AG04450 (cell line): Measurements from ENCODE around the gene CCDC136. TPM values are rescaled to one million over a fixed set of nuclear protein-coding genes. Genes with fewer than 3 reads are reported as not detected.

Experiments
- CTCF ChIA-PET: fragments of 300-600, 350-600 bp; formaldehyde crosslinking; extraction: SDS; loops from one replicate; lab custom pipeline; 2022; ENCODE audit warnings: antibody characterized with exemption, inconsistent platforms; lab: Charles Lee
- POLR2A ChIA-PET: fragments of 350-600 bp; formaldehyde crosslinking; extraction: SDS; loops from one replicate; lab custom pipeline; 2021; ENCODE audit warnings: antibody characterized with exemption, inconsistent platforms; lab: Yijun Ruan, JAX
- DNase-seq: peaks from one replicate; pipeline ENCODE4 v3.0.0-alpha.2; 2011; ENCODE audit warnings: low read depth, low spot score
- H3K27ac ChIP-seq: one replicate; pipeline ENCODE4 v1.5.1; 2012; ENCODE audit warnings: low read depth, low read length, control low read depth
- H3K27me3 ChIP-seq: one replicate; pipeline ENCODE4 v1.6.0; 2012; ENCODE audit warnings: low read length; ENCODE audit not compliant: control insufficient read depth, insufficient read depth
- H3K4me3 ChIP-seq: 2 replicates; pipeline ENCODE4 v1.5.1; 2011; ENCODE audit warnings: mild to moderate bottlenecking, low read depth, low read length, control low read depth
- H3K9me3 ChIP-seq: 2 replicates; pipeline ENCODE4 v1.5.1; 2012; ENCODE audit warnings: low read length; ENCODE audit not compliant: control insufficient read depth, insufficient read depth
- polyA minus RNA-seq: library from RNA; depleted of rRNA, polyadenylated mRNA; stranded (reverse); fragments of >200 nt; gene quantifications from 2 replicates; pipeline ENCODE4 v1.2.3, GENCODE V29; 2011; rRNA and poly(A)+ RNA removed
- polyA plus RNA-seq: library from polyadenylated mRNA; depleted of rRNA; stranded (reverse); fragments of >200 nt; gene quantifications from 2 replicates; pipeline ENCODE4 v1.2.3, GENCODE V29; 2011; rRNA removed
- TF ChIP-seq, protein P1 (sequence below): IDR thresholded peaks from 2 replicates; pipeline ENCODE4 v1.5.1; 2011; ENCODE audit warnings: low read depth, low read length, control low read depth, inconsistent platforms

CCDC136 gene
- polyA plus RNA-seq (17.8 and 19.7 TPM in 2 replicates), polyA minus RNA-seq (22.0 and 24.5 TPM in 2 replicates)

DNA sequence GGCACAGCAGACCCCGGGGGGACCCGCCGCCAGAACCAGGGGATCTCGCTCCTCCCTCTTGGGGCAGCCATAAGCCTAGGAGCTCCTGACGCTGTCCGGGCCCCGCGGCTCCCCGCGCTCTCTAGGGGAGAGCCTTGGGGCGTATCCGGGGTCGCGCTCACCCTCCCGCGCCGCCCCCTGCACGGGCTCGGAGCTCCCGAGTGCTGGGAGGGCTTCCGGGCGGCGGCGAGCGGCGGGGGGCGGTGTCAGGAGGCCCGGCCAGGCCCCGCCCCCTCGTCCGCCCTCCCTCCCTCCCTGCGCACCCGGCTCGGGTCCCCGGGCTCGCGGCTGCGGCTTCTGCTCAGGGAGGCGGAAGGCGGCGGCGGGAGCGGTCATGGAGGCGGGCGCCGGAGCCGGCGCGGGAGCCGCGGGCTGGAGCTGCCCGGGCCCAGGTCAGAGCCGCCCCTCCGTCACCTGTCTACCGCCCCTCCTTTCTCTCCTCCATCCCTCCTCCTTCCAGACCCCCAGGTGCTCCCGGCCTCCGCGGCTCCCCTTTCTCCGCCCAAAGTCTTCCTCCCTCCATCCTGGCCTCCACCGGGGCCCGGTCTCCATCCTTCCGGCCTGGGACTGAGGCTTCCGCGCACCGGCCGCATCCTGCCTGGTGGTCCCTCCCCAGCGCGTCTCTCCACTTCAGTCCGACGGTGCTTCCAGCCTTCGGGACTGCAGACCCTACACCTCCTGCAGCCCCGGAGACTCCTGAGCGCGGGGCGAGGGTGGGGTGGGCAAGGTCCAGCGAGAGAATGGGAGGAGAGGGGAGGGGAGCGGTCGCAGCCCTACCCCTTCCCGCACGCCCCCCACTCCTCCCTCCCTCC lies at the start of gene CCDC136:
Gene CCDC136 (plus strand): TSS at position 848 of the 851 bp plus-strand sequence. CDS start 444 bp downstream, outside the sequence.
- Histone ChIP-seq H3K27me3 (peaks cover 18% of the 10 kb centered on the region), H3K27ac (no peak within 1 kb of the TSS), H3K4me3 (peak within 1 kb of the TSS; percentile 80), H3K9me3 (no peaks in the 10 kb centered on the region; the same call in 1 of the 2 replicates)
- CTCF ChIA-PET = no interaction called here
- TF ChIP-seq, protein P1, sequence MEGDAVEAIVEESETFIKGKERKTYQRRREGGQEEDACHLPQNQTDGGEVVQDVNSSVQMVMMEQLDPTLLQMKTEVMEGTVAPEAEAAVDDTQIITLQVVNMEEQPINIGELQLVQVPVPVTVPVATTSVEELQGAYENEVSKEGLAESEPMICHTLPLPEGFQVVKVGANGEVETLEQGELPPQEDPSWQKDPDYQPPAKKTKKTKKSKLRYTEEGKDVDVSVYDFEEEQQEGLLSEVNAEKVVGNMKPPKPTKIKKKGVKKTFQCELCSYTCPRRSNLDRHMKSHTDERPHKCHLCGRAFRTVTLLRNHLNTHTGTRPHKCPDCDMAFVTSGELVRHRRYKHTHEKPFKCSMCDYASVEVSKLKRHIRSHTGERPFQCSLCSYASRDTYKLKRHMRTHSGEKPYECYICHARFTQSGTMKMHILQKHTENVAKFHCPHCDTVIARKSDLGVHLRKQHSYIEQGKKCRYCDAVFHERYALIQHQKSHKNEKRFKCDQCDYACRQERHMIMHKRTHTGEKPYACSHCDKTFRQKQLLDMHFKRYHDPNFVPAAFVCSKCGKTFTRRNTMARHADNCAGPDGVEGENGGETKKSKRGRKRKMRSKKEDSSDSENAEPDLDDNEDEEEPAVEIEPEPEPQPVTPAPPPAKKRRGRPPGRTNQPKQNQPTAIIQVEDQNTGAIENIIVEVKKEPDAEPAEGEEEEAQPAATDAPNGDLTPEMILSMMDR = no peak
- no peak for DNase-seq
- POLR2A ChIA-PET = interaction anchor here (1.0 to 1.1 kb wide), 3 partner anchors 20 to 41 kb away, joined by 3 to 16 read pairs (median 3); no protein-coding TSS in a partner anchor

DNA sequence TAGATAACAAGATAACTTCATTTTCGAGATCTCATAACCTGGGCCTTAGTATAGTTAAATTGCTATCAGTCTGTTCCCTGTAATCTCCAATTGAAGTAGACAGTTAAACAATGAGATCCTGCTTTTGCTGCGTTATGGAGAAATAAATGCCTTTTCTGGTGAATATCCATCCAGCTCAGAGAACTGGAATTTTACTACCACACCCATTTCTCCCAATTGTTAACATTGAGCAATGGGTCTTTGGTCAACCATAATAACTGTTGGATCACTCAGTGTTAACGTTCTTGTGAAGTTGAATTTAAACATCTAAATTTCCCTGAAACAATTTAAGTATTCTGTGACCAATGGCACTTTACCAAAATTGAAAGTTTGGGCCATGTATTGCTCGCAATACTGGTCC lies 49.6 kb upstream of the CCDC136 start:
- TF ChIP-seq, protein P1 = no peak
- H3K27me3 ChIP-seq = no peaks in the 10 kb centered on the region
- no peak overlapping the region for H3K27ac ChIP-seq
- ChIA-PET CTCF (no interaction called here), POLR2A (no interaction called here)
- DNase-seq = no peak
- peaks cover 3% of the 10 kb centered on the region; the same call in 1 of the 2 replicates for H3K9me3 ChIP-seq
- peak overlapping the region; percentile 22; the same call in 1 of the 2 replicates for H3K4me3 ChIP-seq

DNA sequence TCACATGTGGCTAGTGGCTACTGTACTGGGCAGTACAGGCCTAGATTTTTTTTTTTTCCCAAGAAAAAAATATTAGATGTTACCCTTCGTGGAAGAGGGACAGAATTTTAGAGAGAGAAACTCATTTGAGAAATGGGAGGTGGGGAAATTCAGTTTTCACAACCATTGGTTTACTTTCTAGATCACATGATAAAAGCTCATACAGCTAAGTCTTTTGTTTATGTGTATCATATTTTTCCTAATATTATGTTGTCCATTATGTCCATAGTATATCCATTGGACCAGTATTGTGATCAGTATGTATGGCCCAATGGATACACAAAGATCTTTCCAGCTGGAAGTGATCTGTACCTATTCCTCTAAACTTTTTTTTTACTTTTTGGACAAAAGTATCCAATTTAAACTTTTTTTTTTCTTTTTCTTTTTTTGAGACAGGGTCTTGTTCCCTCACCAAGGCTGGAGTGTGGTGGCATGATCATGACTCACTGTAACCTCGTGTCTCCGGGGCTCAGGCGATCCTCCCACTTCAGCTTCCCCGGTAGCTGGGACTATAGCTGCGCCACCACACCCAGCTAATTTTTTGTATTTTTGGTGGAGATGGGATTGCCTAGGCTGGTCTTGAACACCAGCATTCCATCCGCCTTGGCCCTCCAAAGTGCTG lies 48.5 kb upstream of the CCDC136 start:
- DNase-seq = no peak
- Histone ChIP-seq H3K27ac (no peak overlapping the region), H3K27me3 (no peaks in the 10 kb centered on the region), H3K9me3 (peaks cover 3% of the 10 kb centered on the region; the same call in 1 of the 2 replicates), H3K4me3 (no peak overlapping the region)
- CTCF ChIA-PET = interaction anchor here (1.0 to 1.1 kb wide), 2 partner anchors 8 to 13 kb away, joined by 3 to 6 read pairs; no protein-coding TSS in a partner anchor
- TF ChIP-seq, protein P1 = no peak
- POLR2A ChIA-PET = interaction anchor here (0.8 to 1.3 kb wide), 2 partner anchors 13 to 88 kb away, joined by 3 read pairs; no protein-coding TSS in a partner anchor

DNA sequence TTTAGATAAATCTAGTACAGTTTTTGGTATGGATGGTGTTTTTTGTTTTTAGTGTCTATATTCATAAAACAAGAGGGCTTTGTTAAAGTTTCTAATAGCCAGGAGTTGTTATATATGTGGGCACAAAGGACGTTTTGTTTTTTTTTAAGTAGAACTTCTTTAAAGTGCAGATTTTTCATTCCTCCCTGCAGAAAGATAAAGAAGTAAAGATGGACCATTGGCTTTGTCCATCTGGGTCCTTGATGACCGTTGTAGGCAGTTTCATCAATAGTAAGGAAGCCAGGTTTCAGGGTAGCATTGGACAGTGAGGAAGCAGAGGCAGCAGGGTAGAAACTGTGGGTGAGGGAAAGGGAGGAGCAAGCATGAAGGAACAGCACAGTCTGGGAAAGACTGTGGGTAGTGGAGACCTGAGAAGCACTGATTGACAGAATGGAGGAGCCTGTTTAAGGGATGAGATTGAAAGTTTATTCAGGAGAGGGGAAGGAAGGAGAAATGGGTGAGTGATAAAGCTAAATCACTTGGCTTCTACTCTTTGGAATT lies 47.3 kb upstream of the CCDC136 start:
- TF ChIP-seq, protein P1 = no peak
- Histone ChIP-seq H3K9me3 (peaks cover under 1% of the 10 kb centered on the region; the same call in 1 of the 2 replicates), H3K27me3 (no peaks in the 10 kb centered on the region), H3K4me3 (no peak overlapping the region), H3K27ac (no peak overlapping the region)
- POLR2A ChIA-PET = interaction anchor here (1.3 kb wide), 1 partner anchor 11 kb away, joined by 3 read pairs; no protein-coding TSS in a partner anchor
- DNase-seq = no peak
- CTCF ChIA-PET = no interaction called here
